ENCODE results near the gene PRRT1.

GRCh38 chr6:32167154-32167760 lies 15.5 kb upstream of the PRRT1 start:
- TF ChIP-seq TAF1 (IDR thresholded peaks at IDR 0.05; ENCODE audit: borderline replicate concordance, insufficient read depth, low read length) (no peak), POLR2AphosphoS5 (IDR thresholded peaks at IDR 0.05; ENCODE audit: low read depth, low read length) (no peak)
